ENCODE results near the gene RPL19.
A peak's percentile ranks its signal among the peaks of the same experiment; 100 is the strongest.
"Not testable (repeated sequence)": the region's sequence is repeated elsewhere in the genome, so short reads cannot be mapped to it uniquely, and the experiment has no call there.

Gene RPL19

DNA sequence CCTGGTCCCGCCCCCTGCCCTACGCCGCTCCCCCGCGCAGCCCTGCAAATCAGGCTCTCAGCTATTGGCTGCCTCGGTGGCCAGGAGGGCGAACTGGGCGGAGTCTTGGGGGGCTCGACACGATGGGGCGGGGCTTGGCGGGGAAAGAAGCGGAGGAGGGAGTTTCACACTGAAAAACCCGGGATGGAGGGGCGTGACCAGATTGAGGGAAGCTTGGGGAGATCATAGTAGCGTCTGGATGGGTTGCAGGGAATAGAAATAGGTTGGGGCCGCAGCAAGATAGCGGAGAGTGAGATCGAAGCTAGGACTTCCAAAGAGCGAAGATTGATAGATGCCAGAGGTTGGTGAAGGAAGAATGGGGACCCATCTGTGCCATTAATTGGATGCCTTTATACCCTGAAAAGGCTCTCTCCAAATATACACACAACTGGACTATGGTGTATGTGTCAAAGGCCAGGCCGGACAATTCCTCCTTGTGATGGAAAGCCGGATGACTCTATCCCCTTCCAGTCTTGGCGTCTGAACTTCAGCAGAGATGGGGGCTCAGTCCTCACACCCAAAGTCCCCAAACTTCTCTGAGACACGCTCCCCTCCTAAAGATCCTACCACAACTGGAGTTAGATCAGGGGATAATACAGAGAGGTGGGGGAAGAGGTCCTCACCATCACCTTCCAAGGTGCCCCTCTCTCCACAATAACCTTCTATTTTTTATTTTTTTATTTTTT is 26.0 kb downstream of the RPL19 start:
- peak in 3 of 6 experiments; percentile 15 to 50 (median 18) for DNase-seq

- no peak for DNase-seq
Measured at GRCh38 chr17:39227364-39227919, 27.4 kb downstream of the RPL19 start.

DNA sequence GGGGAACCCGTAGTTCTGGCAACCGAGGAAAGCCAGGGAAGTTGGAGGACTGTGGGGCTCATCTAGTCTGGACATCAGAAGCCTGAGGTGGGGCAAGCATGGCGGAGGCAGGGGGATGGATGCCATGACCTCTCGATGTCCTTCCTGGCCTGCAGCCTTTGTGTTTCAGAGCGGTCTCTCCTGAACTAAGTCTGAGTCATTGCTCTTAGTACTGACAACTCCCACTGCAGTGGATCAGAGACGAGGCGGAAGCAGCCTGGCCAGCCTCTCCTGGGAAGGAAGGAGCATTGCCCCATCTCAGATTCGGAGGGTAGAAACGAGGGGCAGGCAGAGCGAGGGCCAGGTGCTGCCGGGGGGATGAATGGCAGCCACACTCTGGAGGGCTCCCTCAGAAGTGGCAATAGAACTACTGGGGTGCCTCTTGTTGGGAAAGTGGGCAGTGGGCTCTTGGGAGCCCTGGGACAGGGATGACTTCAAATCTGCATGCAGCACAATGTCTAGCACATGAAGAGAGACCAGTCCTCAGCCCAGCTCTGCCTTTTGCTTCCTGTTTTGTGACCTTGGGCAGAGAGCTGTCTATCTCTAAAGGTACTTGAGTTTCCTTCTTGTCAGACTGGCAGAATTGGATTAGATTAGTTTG is 29.3 kb downstream of the RPL19 start:
- DNase-seq = no peak

GRCh38 chr17:39230361-39230760 is 30.3 kb downstream of the RPL19 start:
- DNase-seq = no peak

GRCh38 chr17:39231091-39231561 is 31.0 kb downstream of the RPL19 start:
- DNase-seq = no peak

- peak; percentile 25 to 57 (median 48) for DNase-seq
Measured at GRCh38 chr17:39231591-39232551, 31.8 kb downstream of the RPL19 start.

GRCh38 chr17:39235555-39236449 is 35.7 kb downstream of the RPL19 start:
- DNase-seq = peak in 5 of 6 experiments; percentile 9 to 59 (median 33)

- no peak for DNase-seq
Measured at GRCh38 chr17:39236450-39236927, 36.4 kb downstream of the RPL19 start.

GRCh38 chr17:39236981-39237441 is 36.9 kb downstream of the RPL19 start:
- no peak for DNase-seq

DNA sequence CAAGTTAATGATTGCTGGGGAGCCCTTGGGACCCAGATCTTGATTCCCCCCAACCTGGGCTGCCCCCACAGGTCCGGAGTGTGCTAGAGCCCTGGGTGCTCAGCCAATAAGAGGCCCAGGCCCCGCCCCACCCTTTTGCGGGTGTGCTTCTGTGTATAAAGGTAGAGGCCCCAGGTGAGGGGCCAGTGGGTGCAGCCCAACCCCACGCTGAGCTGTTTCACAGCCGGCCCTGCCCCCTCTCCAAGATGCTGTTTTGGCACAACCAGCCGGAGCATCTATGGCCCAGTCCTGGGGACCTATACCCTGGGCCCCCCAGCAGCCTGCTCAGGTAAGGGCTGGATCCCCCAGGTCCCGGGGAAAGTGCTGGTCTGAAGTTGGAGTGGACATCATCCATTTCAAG is 37.5 kb downstream of the RPL19 start:
- DNase-seq = no peak

DNA sequence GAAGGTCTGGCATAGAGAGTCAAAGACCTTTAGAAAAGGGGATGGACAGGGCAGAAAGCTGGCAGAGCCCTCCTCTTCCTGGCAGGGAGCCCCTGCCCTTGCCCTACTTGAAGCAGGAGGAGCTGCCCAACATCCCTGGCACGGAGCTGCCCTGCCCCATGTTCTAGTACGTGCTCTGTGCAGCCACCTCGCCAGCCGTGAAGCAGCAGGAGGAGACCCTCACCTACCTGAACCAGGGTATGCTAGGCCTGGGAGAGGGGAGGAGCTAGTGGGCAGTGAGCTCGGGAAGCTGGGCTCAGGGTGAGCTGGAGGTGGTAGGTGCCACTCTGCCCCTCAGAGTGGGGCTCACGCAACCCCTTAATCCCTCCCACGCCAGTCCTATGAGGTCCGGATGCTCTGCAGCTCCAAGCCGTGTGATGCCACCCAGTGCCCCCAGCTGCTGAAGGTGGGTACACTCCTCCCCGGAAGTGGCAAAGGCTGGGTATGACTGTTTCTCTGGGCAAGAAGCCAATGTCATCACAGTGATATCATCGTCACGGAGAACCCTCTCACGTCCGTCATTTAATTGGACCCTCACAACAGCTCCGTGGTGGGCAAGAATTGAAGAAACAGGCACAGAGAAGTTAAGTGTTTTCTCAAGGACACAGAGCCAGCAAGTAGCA is 38.4 kb downstream of the RPL19 start:
- peak; percentile 61 to 87 (median 82) for DNase-seq

GRCh38 chr17:39239640-39240314 is 39.7 kb downstream of the RPL19 start:
- DNase-seq = peak; percentile 43 to 71 (median 59)

DNA sequence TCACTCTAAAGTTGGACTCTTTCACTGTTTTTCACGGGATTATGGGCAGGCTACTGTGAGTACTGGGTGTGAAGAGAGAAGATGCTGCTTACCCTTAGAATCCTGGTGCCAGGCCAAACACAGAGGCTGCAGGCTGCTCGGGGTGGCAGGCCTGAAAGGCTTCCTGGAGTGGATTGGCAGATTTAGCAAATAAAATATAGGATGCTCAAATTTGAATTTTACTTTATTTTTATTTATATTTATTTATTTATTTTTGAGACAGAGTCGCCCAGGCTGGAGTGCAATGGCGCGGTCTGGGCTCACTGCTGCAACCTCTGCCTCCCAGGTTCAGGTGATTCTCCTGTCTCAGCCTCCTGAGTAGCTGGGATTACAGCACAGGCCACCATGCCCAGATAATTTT is 40.5 kb downstream of the RPL19 start:
- no peak for DNase-seq

DNA sequence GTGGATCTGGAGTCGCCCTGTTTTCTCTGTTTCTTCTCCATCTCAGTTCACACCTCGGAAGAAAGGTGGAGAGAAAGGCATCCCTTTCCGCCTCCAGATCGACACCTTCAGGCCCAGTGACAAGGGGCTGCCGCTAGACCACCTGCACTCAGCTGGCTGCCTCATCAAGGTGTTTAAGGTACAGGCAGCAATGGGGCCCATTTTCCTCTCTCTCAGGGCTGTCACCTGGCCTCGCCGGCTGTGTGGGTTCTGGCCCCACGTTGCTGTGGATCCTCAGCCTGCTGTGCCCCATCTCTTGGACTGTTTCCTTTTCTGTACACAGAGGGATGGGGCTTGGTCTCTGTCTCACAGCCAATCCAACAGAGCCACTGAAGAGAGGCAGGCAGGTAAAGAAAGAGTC is 43.1 kb downstream of the RPL19 start:
- no peak for DNase-seq

GRCh38 chr17:39244016-39244599 is 44.0 kb downstream of the RPL19 start:
- peak in 1 of 6 experiments; percentile 28 for DNase-seq

DNA sequence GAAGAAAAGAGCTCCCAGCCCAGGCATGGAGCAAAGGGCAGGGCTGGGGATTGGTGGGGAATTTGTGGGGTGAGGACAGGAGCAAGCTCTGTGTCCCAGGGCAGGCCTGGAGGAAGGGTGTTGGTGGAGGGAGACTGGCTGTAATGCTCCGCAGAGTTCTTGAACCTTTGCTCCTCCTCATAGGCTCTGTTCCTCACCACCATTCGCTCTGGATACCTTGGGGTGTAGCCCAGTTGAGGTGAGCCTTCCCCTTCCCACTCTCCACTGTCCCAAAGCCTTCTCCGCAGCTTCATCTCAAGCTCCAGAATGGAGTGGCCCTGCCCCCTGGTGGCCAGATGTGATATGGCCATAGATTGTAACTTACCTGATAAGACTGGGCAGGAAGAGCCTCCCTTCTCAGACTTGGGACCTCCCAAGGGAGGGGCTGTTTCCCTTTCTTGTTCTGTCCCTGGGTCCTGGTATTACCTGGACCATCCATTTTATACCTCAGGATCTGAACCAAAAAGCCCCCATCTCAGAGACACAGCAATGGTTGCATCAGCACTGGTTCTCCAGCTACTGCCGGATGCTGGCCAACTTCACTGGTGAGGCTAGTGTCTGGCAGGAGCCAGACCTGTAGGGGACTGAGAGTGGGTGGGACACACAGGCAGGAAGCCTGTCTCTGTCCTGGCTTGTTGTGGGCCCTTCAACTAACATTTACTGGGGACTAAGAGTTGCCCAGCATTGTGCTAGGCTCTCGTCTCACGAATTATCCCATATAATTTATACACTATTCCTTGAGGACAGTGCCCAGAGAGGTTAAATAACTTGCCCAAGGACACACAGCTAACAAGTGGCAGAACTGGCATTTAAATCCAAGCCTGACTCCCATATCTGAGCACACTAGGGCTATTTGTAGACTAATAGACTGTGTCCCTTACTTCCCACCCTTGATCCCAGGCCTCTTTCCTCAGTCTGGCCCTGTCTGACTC is 44.8 kb downstream of the RPL19 start:
- DNase-seq = peak; percentile 61 to 88 (median 79)

GRCh38 chr17:39246274-39246673 is 46.2 kb downstream of the RPL19 start:
- DNase-seq = no peak

GRCh38 chr17:39250076-39250475 is 50.0 kb downstream of the RPL19 start:
- DNase-seq = not testable (repeated sequence)

DNA sequence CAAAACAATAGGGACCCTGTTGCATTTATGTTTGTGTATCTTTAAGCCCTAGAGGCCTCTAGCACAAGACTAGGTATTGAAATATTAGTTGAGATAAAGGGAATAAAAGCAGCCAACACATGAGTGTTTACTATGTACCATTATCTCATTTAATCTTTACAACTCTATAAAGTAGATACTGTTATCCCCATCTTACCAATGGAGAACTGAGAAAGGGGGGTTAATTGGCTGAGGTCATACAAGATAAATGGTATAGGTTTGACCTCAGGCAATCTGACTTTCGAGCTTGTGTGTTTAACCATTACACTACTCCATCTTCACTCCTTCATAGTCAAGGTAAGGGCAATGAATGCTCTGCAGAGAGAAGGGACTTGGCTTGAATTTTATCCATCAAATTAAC is 51.9 kb downstream of the RPL19 start:
- no peak for DNase-seq

Data from stimulated activated naive CD4-positive, alpha-beta T cell (primary cell).